Measurements from ENCODE around the gene NEK7.

DNA sequence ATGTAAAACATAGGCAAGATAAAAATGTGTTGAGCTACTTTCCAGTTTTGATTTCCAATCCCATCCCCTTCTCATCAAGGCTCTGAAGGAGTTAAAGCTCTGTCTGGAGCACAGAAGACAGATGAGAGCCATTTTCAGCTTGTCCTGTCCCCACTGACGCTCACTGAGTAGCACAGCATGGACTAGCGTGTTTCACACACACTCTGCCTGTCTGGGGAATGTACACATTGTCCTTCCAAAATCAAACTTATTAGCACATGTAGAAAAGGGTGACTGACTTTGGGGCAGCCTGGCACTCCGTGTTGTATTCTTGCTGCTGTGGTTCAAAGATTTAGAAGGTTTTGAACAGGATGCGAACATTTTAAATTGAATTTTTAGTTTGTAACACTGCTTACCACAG is 139.2 kb downstream of the NEK7 start:
- TF ChIP-seq, protein P1, sequence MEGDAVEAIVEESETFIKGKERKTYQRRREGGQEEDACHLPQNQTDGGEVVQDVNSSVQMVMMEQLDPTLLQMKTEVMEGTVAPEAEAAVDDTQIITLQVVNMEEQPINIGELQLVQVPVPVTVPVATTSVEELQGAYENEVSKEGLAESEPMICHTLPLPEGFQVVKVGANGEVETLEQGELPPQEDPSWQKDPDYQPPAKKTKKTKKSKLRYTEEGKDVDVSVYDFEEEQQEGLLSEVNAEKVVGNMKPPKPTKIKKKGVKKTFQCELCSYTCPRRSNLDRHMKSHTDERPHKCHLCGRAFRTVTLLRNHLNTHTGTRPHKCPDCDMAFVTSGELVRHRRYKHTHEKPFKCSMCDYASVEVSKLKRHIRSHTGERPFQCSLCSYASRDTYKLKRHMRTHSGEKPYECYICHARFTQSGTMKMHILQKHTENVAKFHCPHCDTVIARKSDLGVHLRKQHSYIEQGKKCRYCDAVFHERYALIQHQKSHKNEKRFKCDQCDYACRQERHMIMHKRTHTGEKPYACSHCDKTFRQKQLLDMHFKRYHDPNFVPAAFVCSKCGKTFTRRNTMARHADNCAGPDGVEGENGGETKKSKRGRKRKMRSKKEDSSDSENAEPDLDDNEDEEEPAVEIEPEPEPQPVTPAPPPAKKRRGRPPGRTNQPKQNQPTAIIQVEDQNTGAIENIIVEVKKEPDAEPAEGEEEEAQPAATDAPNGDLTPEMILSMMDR (IDR thresholded peaks at IDR 0.05) = no peak
- no peak for TF ChIP-seq EZH2 (IDR thresholded peaks at IDR 0.05)
